Activated B cell treated with CpG ODN at 0.5 μM for 24 hours (primary cell): ENCODE data around the gene TRAF2. TPM values are rescaled to one million over a fixed set of nuclear protein-coding genes. Genes with fewer than 3 reads are reported as not detected.

Experiments used
- ATAC-seq: fragments of 200-7000 bp; cut with Tn5 transposase; one replicate; pipeline ENCODE4 v1.10.0; 2021; ENCODE audit warnings: low read depth, mild to moderate bottlenecking, moderate library complexity
- CTCF ChIA-PET: fragments of 350-600 bp; sonication (Branson Sonifier 250); formaldehyde crosslinking; loops from one replicate; lab custom pipeline; 2021; ENCODE audit warnings: antibody characterized with exemption; lab: Charles Lee
- POLR2A ChIA-PET: fragments of 350-600 bp; sonication (Branson Sonifier 250); formaldehyde crosslinking; loops from one replicate; lab custom pipeline; 2021; ENCODE audit warnings: antibody characterized with exemption; lab: Charles Lee
- DNase-seq: peaks from one replicate; pipeline ENCODE4 v3.0.0; 2022
- H3K27ac Mint-ChIP-seq: one replicate; pipeline ENCODE4 v1.8.0; 2020; ENCODE audit warnings: mixed read lengths
- H3K27me3 Mint-ChIP-seq: one replicate; pipeline ENCODE4 v1.8.0; 2021; ENCODE audit warnings: mixed read lengths
- H3K36me3 Mint-ChIP-seq: one replicate; pipeline ENCODE4 v1.8.0; 2021; ENCODE audit warnings: low read depth, mixed read lengths
- H3K4me1 Mint-ChIP-seq: one replicate; pipeline ENCODE4 v1.8.0; 2021; ENCODE audit warnings: mixed read lengths
- H3K4me3 Mint-ChIP-seq: one replicate; pipeline ENCODE4 v1.8.0; 2020; ENCODE audit warnings: mild to moderate bottlenecking, mixed read lengths
- H3K9me3 Mint-ChIP-seq: one replicate; pipeline ENCODE4 v1.8.0; 2020; ENCODE audit warnings: mixed read lengths
- CTCF ChIP-seq: fragments of 200-600 bp; IDR thresholded peaks from one replicate; pipeline ENCODE4 v1.8.0; 2022; ENCODE audit warnings: antibody characterized with exemption, mild to moderate bottlenecking
- intact Hi-C: fragments of 100-400 bp; cut with micrococcal nuclease; formaldehyde crosslinking; loops from one replicate; pipeline ENCODE4 v1.15.1; 2024
- total RNA-seq: library from RNA; stranded (reverse); gene quantifications from 2 replicates; pipeline ENCODE4 v1.2.3, GENCODE V29; 2022

Gene TRAF2
- total RNA-seq, 1 donor from 2014 or later = 58.2 TPM

- ChIA-PET CTCF (no interaction called here), POLR2A (interaction anchor here (1.2 kb wide), 1 partner anchor 9 kb away, joined by 4 read pairs; no protein-coding TSS in a partner anchor)
- ATAC-seq (no peak), DNase-seq (no peak)
- Mint-ChIP-seq H3K27me3 (no peaks in the 10 kb centered on the region), H3K4me1 (peaks cover 20% of the 10 kb centered on the region), H3K36me3 (peaks cover 74% of the 10 kb centered on the region), H3K27ac (no peak overlapping the region), H3K9me3 (no peaks in the 10 kb centered on the region), H3K4me3 (no peak overlapping the region)
- TF ChIP-seq CTCF = no peak
- intact Hi-C loops = no loop called here
These were observed 24.0 kb downstream of the TRAF2 start for GRCh38 chr9:136910197-136910900.

GRCh38 chr9:136910901-136911245 lies 24.6 kb downstream of the TRAF2 start:
- no peaks in the 10 kb centered on the region for H3K9me3 Mint-ChIP-seq
- no peak overlapping the region for H3K4me3 Mint-ChIP-seq
- H3K4me1 Mint-ChIP-seq = peaks cover 15% of the 10 kb centered on the region
- ATAC-seq (peak; percentile 46), DNase-seq (no peak)
- no peak for TF ChIP-seq CTCF
- ChIA-PET CTCF (no interaction called here), POLR2A (interaction anchor here (1.2 kb wide), 1 partner anchor 9 kb away, joined by 4 read pairs; no protein-coding TSS in a partner anchor)
- no peak overlapping the region for H3K27ac Mint-ChIP-seq
- intact Hi-C loops = no loop called here
- peaks cover 75% of the 10 kb centered on the region for H3K36me3 Mint-ChIP-seq
- no peaks in the 10 kb centered on the region for H3K27me3 Mint-ChIP-seq

GRCh38 chr9:136913701-136914438 lies 27.6 kb downstream of the TRAF2 start:
- Mint-ChIP-seq H3K27me3 (no peaks in the 10 kb centered on the region), H3K27ac (no peak overlapping the region), H3K4me1 (no peaks in the 10 kb centered on the region), H3K9me3 (no peaks in the 10 kb centered on the region), H3K4me3 (no peak overlapping the region), H3K36me3 (peaks cover 66% of the 10 kb centered on the region)
- DNase-seq (no peak), ATAC-seq (no peak)
- no peak for TF ChIP-seq CTCF
- POLR2A ChIA-PET = no interaction called here
- CTCF ChIA-PET = no interaction called here
- intact Hi-C loops = no loop called here

- H3K27me3 Mint-ChIP-seq = no peaks in the 10 kb centered on the region
- H3K36me3 Mint-ChIP-seq = peaks cover 63% of the 10 kb centered on the region
- no peak for TF ChIP-seq CTCF
- POLR2A ChIA-PET = no interaction called here
- intact Hi-C loops = no loop called here
- DNase-seq (no peak), ATAC-seq (no peak)
- no peak overlapping the region for H3K27ac Mint-ChIP-seq
- H3K4me3 Mint-ChIP-seq = no peak overlapping the region
- H3K9me3 Mint-ChIP-seq = no peaks in the 10 kb centered on the region
- no peaks in the 10 kb centered on the region for H3K4me1 Mint-ChIP-seq
- CTCF ChIA-PET = no interaction called here
These were observed 29.5 kb downstream of the TRAF2 start for GRCh38 chr9:136915632-136916329.
